Vagina (tissue), 2 donors: ENCODE data around the gene CAMK2A. TPM values are rescaled to one million over a fixed set of nuclear protein-coding genes. Genes with fewer than 3 reads are reported as not detected.

Source experiments
- DNase-seq, 2 donors: peaks; one replicate each; pipeline ENCODE4 v3.0.0-alpha.2; 2017; ENCODE audit errors: extremely low spot score in 2 of 2
- H3K27ac ChIP-seq: fragments of 200-600 bp; sonication (generic); one replicate; pipeline ENCODE4 v1.5.1; 2019
- H3K27me3 ChIP-seq: fragments of 200-600 bp; sonication (generic); one replicate; pipeline ENCODE4 v1.5.1; 2019
- H3K36me3 ChIP-seq, 2 donors: fragments of 200-600 bp; sonication (generic); one replicate each; pipeline ENCODE4 v1.5.1; 2017 to 2019
- H3K4me1 ChIP-seq: fragments of 200-600 bp; sonication (generic); one replicate; pipeline ENCODE4 v1.5.1; 2019
- H3K4me3 ChIP-seq, 2 donors: fragments of 200-600 bp; sonication (generic); 1 replicate in 1 of 2; 2 replicates in 1 of 2; pipeline ENCODE4 v1.5.1; 2016 to 2019
- H3K9me3 ChIP-seq: fragments of 200-600 bp; sonication (generic); one replicate; pipeline ENCODE4 v1.5.1; 2019
- POLR2A ChIP-seq, 2 donors: fragments of 450-650 bp; IDR thresholded peaks; one replicate each; pipeline ENCODE4 v1.6.1; 2017; ENCODE audit warnings: antibody characterized with exemption in 2 of 2, mild to moderate bottlenecking in 2 of 2, moderate library complexity in 2 of 2
- POLR2AphosphoS5 ChIP-seq, 2 donors: sonication (generic); formaldehyde crosslinking; IDR thresholded peaks; one replicate each; pipeline ENCODE4 v1.9.0; 2017; ENCODE audit warnings: antibody characterized with exemption in 2 of 2, mild to moderate bottlenecking in 2 of 2, low read depth in 1 of 2; ENCODE audit not compliant: insufficient read depth in 1 of 2
- intact Hi-C: fragments of 100-400 bp; cut with DNase I; formaldehyde crosslinking; loops from one replicate; pipeline ENCODE4 v1.15.1; 2023
- total RNA-seq: library from RNA; depleted of rRNA; stranded (reverse); fragments of >200 nt; gene quantifications from one replicate; pipeline ENCODE4 v1.2.3, GENCODE V29; 2016
- TF ChIP-seq, protein P1 (sequence below), 3 experiments: fragments of 450-650 bp in 2 of 3; fragments of 200-600 bp in 1 of 3; sonication (generic) in 1 of 3; IDR thresholded peaks; one replicate each; pipeline ENCODE4 v1.5.1; 2017 to 2019; ENCODE audit warnings: antibody characterized with exemption in 3 of 3, mild to moderate bottlenecking in 2 of 3, moderate library complexity in 2 of 3

Gene CAMK2A
- total RNA-seq, 1 donor from 2014 or later = 0.49 TPM

DNA sequence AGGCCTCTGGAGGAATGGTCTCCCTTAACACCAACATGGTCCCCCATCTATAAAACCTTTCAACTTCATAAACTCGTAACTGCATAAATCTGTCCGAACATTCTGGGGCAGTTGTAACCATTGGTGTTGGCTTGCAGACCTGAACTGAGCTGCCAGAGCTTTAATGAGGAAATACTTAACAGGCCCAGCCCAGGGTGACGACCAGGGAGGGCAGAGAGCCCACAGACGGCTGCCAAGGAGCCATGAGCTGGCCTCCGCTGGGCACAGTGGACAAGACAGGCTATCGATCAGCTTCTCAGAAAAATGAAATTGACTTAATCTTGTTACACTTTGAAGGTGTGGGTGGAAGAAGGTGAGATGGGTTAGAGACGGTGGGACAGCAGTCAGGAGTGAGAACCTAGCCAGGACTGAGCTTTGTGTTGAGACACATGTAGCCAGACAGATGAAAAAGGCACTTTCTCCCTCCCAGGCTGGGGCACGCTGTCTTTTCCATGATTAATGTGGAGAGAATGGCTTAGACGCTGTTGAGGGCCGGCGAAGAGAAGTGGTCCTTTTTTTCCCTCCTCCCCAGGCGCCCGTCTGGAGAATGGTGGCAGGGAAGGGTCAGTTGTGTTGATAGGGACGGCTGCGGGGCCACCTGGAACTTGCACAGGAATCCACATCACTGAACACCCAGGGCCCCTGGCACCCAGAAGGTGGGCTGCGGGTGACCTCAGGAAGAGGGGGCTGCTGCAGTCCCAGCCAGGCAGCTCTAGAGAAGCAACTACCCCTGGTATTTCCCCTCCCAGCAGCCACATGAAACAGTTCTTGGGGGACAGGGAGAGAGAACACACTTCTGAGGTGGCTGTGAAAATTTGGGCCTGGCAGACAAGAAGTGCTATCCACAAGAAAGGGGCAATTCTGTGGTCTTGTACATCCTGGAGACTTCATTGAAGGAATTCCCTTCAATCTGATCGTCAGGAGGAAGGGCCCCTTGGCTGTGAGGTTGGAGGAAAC is 40.6 kb upstream of the CAMK2A start:
- peaks cover 7% of the 10 kb centered on the region for H3K4me1 ChIP-seq
- DNase-seq = no peak
- TF ChIP-seq POLR2AphosphoS5 (IDR thresholded peaks at IDR 0.05; ENCODE audit: insufficient read depth in 1 of 2, low read depth in 1 of 2) (no peak), POLR2A (IDR thresholded peaks at IDR 0.05) (no peak)
- TF ChIP-seq, protein P1, sequence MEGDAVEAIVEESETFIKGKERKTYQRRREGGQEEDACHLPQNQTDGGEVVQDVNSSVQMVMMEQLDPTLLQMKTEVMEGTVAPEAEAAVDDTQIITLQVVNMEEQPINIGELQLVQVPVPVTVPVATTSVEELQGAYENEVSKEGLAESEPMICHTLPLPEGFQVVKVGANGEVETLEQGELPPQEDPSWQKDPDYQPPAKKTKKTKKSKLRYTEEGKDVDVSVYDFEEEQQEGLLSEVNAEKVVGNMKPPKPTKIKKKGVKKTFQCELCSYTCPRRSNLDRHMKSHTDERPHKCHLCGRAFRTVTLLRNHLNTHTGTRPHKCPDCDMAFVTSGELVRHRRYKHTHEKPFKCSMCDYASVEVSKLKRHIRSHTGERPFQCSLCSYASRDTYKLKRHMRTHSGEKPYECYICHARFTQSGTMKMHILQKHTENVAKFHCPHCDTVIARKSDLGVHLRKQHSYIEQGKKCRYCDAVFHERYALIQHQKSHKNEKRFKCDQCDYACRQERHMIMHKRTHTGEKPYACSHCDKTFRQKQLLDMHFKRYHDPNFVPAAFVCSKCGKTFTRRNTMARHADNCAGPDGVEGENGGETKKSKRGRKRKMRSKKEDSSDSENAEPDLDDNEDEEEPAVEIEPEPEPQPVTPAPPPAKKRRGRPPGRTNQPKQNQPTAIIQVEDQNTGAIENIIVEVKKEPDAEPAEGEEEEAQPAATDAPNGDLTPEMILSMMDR (IDR thresholded peaks at IDR 0.05) = no peak
- H3K9me3 ChIP-seq = no peaks in the 10 kb centered on the region
- H3K27ac ChIP-seq = no peak overlapping the region
- intact Hi-C loops = no loop called here
- H3K4me3 ChIP-seq = no peak overlapping the region
- no peaks in the 10 kb centered on the region for H3K36me3 ChIP-seq
- H3K27me3 ChIP-seq = no peaks in the 10 kb centered on the region

DNA sequence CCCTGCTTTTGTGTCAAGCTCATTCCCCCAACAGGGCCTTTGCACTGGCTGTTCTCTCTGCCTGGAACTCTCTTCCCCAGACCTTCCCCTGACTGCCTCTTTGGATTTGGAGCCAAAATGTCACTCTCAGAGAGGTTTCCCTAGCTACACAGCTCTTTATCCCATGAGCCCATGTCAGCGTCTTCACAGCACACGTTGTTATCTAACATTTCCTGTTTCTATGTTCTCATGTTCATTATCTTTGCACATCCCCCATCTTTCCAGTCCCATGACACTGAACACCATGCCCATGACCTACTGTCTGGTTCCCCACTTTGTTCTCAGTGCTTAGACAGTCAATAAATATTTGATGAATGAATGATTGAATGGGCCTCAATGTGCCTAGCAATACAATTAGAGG is 39.5 kb upstream of the CAMK2A start:
- H3K36me3 ChIP-seq = no peaks in the 10 kb centered on the region
- DNase-seq = no peak
- H3K9me3 ChIP-seq = no peaks in the 10 kb centered on the region
- peaks cover 7% of the 10 kb centered on the region for H3K4me1 ChIP-seq
- no peak for TF ChIP-seq POLR2AphosphoS5 (IDR thresholded peaks at IDR 0.05; ENCODE audit: insufficient read depth in 1 of 2, low read depth in 1 of 2)
- intact Hi-C loops = no loop called here
- no peak overlapping the region for H3K27ac ChIP-seq
- H3K27me3 ChIP-seq = no peaks in the 10 kb centered on the region
- no peak overlapping the region for H3K4me3 ChIP-seq

DNA sequence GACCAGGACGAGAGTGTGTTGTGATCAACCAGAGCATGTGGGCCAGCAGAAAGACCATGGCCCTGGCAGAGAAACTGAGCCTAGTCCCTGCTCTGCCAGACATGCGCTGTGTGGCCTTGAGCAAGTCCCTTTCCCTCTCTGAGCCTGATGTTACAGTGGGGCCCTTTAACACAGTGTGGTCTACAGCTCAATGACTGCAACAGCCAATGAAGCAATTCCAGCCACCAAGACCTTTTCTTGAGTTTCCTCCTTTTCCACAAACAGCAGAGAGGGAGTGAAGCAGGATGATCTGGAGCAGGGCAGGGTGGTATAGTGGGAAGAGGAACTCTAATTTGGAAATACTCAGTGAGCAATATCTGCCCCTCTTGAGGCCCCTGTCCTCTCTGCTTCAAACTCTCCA is 38.9 kb upstream of the CAMK2A start:
- Histone ChIP-seq H3K27ac (no peak overlapping the region), H3K4me3 (no peak overlapping the region), H3K27me3 (no peaks in the 10 kb centered on the region), H3K9me3 (no peaks in the 10 kb centered on the region), H3K4me1 (peaks cover 7% of the 10 kb centered on the region), H3K36me3 (no peaks in the 10 kb centered on the region)
- intact Hi-C loops = no loop called here
- no peak for TF ChIP-seq POLR2A (IDR thresholded peaks at IDR 0.05)
- TF ChIP-seq, protein P1 (IDR thresholded peaks at IDR 0.05) = no peak
- TF ChIP-seq POLR2AphosphoS5 (IDR thresholded peaks at IDR 0.05; ENCODE audit: insufficient read depth in 1 of 2, low read depth in 1 of 2) = no peak
- no peak for DNase-seq

DNA sequence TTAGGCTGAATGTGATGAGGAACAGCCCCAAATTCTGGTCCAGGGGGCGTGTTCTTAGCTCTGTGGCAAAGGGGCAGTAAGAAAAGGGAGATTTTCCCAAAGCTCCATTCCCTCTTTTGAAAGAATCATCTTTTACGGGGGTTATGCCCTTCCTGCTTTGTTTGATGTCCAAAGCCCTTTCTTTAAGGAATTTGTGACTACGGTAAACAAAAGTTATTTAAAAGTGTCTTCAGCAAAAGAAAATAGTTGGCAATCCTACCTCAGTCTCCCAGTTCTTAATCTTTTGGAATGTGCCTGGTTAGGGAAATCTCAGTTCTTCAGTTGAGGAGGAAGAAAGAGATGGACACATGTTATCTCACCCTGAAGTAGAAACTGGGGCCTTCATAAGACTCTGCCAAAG is 37.6 kb upstream of the CAMK2A start:
- intact Hi-C loops = no loop called here
- no peaks in the 10 kb centered on the region for H3K36me3 ChIP-seq
- TF ChIP-seq, protein P1 (IDR thresholded peaks at IDR 0.05) = no peak
- TF ChIP-seq POLR2A (IDR thresholded peaks at IDR 0.05) (no peak), POLR2AphosphoS5 (IDR thresholded peaks at IDR 0.05; ENCODE audit: insufficient read depth in 1 of 2, low read depth in 1 of 2) (no peak)
- DNase-seq = no peak
- no peak overlapping the region for H3K4me3 ChIP-seq
- peaks cover 7% of the 10 kb centered on the region for H3K4me1 ChIP-seq
- H3K27me3 ChIP-seq = no peaks in the 10 kb centered on the region
- H3K27ac ChIP-seq = no peak overlapping the region
- H3K9me3 ChIP-seq = no peaks in the 10 kb centered on the region

DNA sequence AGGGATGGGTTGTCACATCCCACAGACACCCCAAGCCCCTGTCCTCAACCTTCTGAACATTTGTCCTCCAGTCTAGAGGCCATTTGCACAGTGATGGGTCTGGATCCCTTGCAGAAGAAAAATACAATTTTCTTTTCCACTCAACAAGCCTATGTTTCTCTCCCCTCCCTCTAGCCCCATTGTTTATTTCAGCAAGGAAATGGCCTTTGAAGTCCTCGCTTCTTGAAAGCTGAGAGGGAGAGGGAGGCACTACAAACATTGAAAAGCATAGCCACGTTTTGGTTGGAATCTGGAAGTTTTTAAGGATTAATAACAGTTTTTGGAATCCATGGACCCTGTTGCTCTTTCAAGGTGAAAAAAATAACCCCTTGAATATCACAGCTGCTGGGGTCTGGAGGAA is 37.1 kb upstream of the CAMK2A start:
- Histone ChIP-seq H3K4me3 (no peak overlapping the region), H3K9me3 (no peaks in the 10 kb centered on the region), H3K36me3 (no peaks in the 10 kb centered on the region), H3K27ac (no peak overlapping the region), H3K4me1 (peaks cover 7% of the 10 kb centered on the region), H3K27me3 (no peaks in the 10 kb centered on the region)
- DNase-seq = no peak
- TF ChIP-seq POLR2A (IDR thresholded peaks at IDR 0.05) (no peak), POLR2AphosphoS5 (IDR thresholded peaks at IDR 0.05; ENCODE audit: insufficient read depth in 1 of 2, low read depth in 1 of 2) (no peak)
- TF ChIP-seq, protein P1 (IDR thresholded peaks at IDR 0.05) = no peak
- intact Hi-C loops = no loop called here
